Neural progenitor cell (in vitro differentiated cells): Measurements from ENCODE around the gene PAK6. TPM values are rescaled to one million over a fixed set of nuclear protein-coding genes. Genes with fewer than 3 reads are reported as not detected.

Experiments
- DNase-seq: peaks from one replicate; pipeline ENCODE4 v3.0.0-alpha.2; 2016; ENCODE audit warnings: low spot score
- H2AFZ ChIP-seq: fragments of 200-600 bp; sonication (generic); replicated peaks from 2 replicates; pipeline ENCODE4 v1.6.1; 2016; ENCODE audit warnings: antibody characterized with exemption
- H3F3A ChIP-seq: fragments of 200-600 bp; sonication (generic); 2 replicates; pipeline ENCODE4 v1.6.1; 2016; ENCODE audit warnings: antibody characterized with exemption, low read depth
- H3K27ac ChIP-seq: fragments of 200-600 bp; sonication (generic); 2 replicates; pipeline ENCODE4 v1.5.1; 2016; ENCODE audit warnings: mild to moderate bottlenecking
- H3K27me3 ChIP-seq: fragments of 200-600 bp; sonication (generic); 2 replicates; pipeline ENCODE4 v1.6.1; 2016; ENCODE audit warnings: mild to moderate bottlenecking, moderate library complexity
- H3K36me3 ChIP-seq: fragments of 200-600 bp; sonication (generic); 2 replicates; pipeline ENCODE4 v1.5.1; 2016
- H3K4me1 ChIP-seq: fragments of 200-600 bp; sonication (generic); 2 replicates; pipeline ENCODE4 v1.6.1; 2016; ENCODE audit warnings: mixed run types
- H3K4me2 ChIP-seq: fragments of 200-600 bp; sonication (generic); 2 replicates; pipeline ENCODE4 v1.6.1; 2016
- H3K4me3 ChIP-seq: fragments of 200-600 bp; sonication (generic); 2 replicates; pipeline ENCODE4 v1.5.1; 2016
- H3K79me2 ChIP-seq: fragments of 200-600 bp; sonication (generic); 2 replicates; pipeline ENCODE4 v1.6.1; 2016; ENCODE audit warnings: low read depth
- H3K9ac ChIP-seq: fragments of 200-600 bp; sonication (generic); 2 replicates; pipeline ENCODE4 v1.6.1; 2016
- H3K9me3 ChIP-seq: fragments of 200-600 bp; sonication (generic); 2 replicates; pipeline ENCODE4 v1.5.1; 2016; ENCODE audit warnings: low read depth
- H4K20me1 ChIP-seq: fragments of 200-600 bp; sonication (generic); 2 replicates; pipeline ENCODE4 v1.6.1; 2016; ENCODE audit warnings: low read depth
- H3K27ac Mint-ChIP-seq: 3 replicates; pipeline ENCODE4 v1.8.0; 2021; ENCODE audit warnings: mixed read lengths
- H3K27me3 Mint-ChIP-seq: 2 replicates; pipeline ENCODE4 v1.8.0; 2022; ENCODE audit warnings: low read depth, mild to moderate bottlenecking, inconsistent platforms, moderate library complexity, mixed read lengths; ENCODE audit not compliant: insufficient read depth
- H3K36me3 Mint-ChIP-seq: 3 replicates; pipeline ENCODE4 v1.8.0; 2021; ENCODE audit warnings: mixed read lengths
- H3K4me1 Mint-ChIP-seq: 3 replicates; pipeline ENCODE4 v1.8.0; 2021; ENCODE audit warnings: mixed read lengths
- H3K4me3 Mint-ChIP-seq: 3 replicates; pipeline ENCODE4 v1.8.0; 2021; ENCODE audit warnings: mild to moderate bottlenecking, moderate library complexity, mixed read lengths
- H3K9me3 Mint-ChIP-seq: 3 replicates; pipeline ENCODE4 v1.8.0; 2020; ENCODE audit warnings: mixed read lengths
- CTCF ChIP-seq: fragments of 200-600 bp; sonication (generic); IDR thresholded peaks from 2 replicates; pipeline ENCODE4 v1.5.1; 2017; ENCODE audit warnings: antibody characterized with exemption, mild to moderate bottlenecking
- EZH2 ChIP-seq: fragments of 200-600 bp; sonication (generic); IDR thresholded peaks from 2 replicates; pipeline ENCODE4 v1.6.1; 2017; ENCODE audit warnings: antibody characterized with exemption, mild to moderate bottlenecking, moderate library complexity
- EZH2phosphoT487 ChIP-seq: fragments of 200-600 bp; sonication (generic); IDR thresholded peaks from 2 replicates; pipeline ENCODE4 v1.6.1; 2017; ENCODE audit warnings: antibody characterized with exemption
- total RNA-seq: library from RNA; depleted of rRNA; stranded (reverse); fragments of >200 nt; gene quantifications from 2 replicates; pipeline ENCODE4 v1.2.3, GENCODE V29; 2015; ENCODE audit warnings: low replicate concordance

PAK6 gene
- total RNA-seq, 1 donor from 2014 or later: not detected

DNA sequence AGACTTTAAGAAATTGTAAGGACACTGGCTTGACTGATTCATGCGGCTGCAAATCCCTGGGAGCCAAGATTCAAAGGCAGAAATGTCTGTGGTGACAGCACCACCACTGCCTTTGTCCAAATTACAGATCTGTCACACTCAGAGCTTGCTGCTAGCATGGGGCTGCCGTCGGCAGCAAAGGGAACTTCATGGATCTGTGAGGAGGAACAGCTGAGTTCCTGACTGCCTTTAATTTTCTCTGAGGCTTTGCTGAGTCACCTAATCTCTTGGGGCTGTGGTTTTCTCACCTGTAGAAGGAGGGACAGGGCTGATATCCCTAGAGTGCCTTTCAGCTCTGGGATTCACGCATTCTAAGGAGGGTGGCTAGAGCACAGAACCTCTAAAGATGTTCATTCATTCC is 4.1 kb upstream of the PAK6 start:
- Histone ChIP-seq H3K4me2 (no peak overlapping the region), H3K79me2 (no peaks in the 10 kb centered on the region), H3K27me3 (peaks cover 25% of the 10 kb centered on the region), H3K4me3 (no peak overlapping the region), H3K9me3 (no peaks in the 10 kb centered on the region), H3F3A (peaks cover 7% of the 10 kb centered on the region), H3K27ac (no peak overlapping the region), H3K9ac (no peak overlapping the region), H2AFZ (no peak overlapping the region), H4K20me1 (no peaks in the 10 kb centered on the region), H3K4me1 (peaks cover 4% of the 10 kb centered on the region), H3K36me3 (no peaks in the 10 kb centered on the region)
- no peak overlapping the region for H3K27ac Mint-ChIP-seq
- H3K4me3 Mint-ChIP-seq: no peak overlapping the region
- peaks cover 17% of the 10 kb centered on the region for H3K4me1 Mint-ChIP-seq
- H3K36me3 Mint-ChIP-seq: peaks cover 5% of the 10 kb centered on the region
- TF ChIP-seq EZH2phosphoT487: no peak
- no peak for DNase-seq
- H3K9me3 Mint-ChIP-seq: no peaks in the 10 kb centered on the region
- peaks cover 8% of the 10 kb centered on the region for H3K27me3 Mint-ChIP-seq

GRCh38 chr15:40235201-40235885 is 3.5 kb upstream of the PAK6 start:
- Histone ChIP-seq H3K79me2 (no peaks in the 10 kb centered on the region), H3K4me1 (peaks cover 4% of the 10 kb centered on the region), H2AFZ (no peak overlapping the region), H3K9me3 (no peaks in the 10 kb centered on the region), H3K9ac (no peak overlapping the region), H3K27me3 (peaks cover 27% of the 10 kb centered on the region), H3K36me3 (no peaks in the 10 kb centered on the region), H3K4me2 (no peak overlapping the region), H3F3A (peaks cover 7% of the 10 kb centered on the region), H3K4me3 (no peak overlapping the region), H3K27ac (no peak overlapping the region), H4K20me1 (no peaks in the 10 kb centered on the region)
- no peak for DNase-seq
- peaks cover 8% of the 10 kb centered on the region for H3K27me3 Mint-ChIP-seq
- H3K4me1 Mint-ChIP-seq: peaks cover 17% of the 10 kb centered on the region
- H3K27ac Mint-ChIP-seq: no peak overlapping the region
- H3K4me3 Mint-ChIP-seq: no peak overlapping the region
- TF ChIP-seq EZH2phosphoT487 (no peak), CTCF (no peak), EZH2 (no peak)
- no peaks in the 10 kb centered on the region for H3K9me3 Mint-ChIP-seq
- peaks cover 5% of the 10 kb centered on the region for H3K36me3 Mint-ChIP-seq

- H3K36me3 Mint-ChIP-seq: no peaks in the 10 kb centered on the region
- H3K4me3 Mint-ChIP-seq: peak overlapping the region; percentile 30
- peaks cover 17% of the 10 kb centered on the region for H3K4me1 Mint-ChIP-seq
- no peaks in the 10 kb centered on the region for H3K36me3 ChIP-seq
- H3K27me3 Mint-ChIP-seq: peaks cover 8% of the 10 kb centered on the region
- H3F3A ChIP-seq: peaks cover 7% of the 10 kb centered on the region
- DNase-seq: no peak
- no peaks in the 10 kb centered on the region for H3K9me3 ChIP-seq
- H3K27ac ChIP-seq: no peak overlapping the region
- peak overlapping the region; percentile 84 for H3K4me2 ChIP-seq
- TF ChIP-seq CTCF (no peak), EZH2phosphoT487 (no peak), EZH2 (no peak)
- peaks cover 4% of the 10 kb centered on the region for H3K4me1 ChIP-seq
- no peaks in the 10 kb centered on the region for H3K9me3 Mint-ChIP-seq
- H3K9ac ChIP-seq: no peak overlapping the region
- H4K20me1 ChIP-seq: no peaks in the 10 kb centered on the region
- H3K27me3 ChIP-seq: peaks cover 27% of the 10 kb centered on the region
- H3K79me2 ChIP-seq: no peaks in the 10 kb centered on the region
- peak overlapping the region; percentile 61 for H2AFZ ChIP-seq
- H3K4me3 ChIP-seq: peak overlapping the region; percentile 42
- no peak overlapping the region for H3K27ac Mint-ChIP-seq
These were observed 485 bp downstream of the PAK6 start for GRCh38 chr15:40239404-40239692.
